Neural progenitor cell (in vitro differentiated cells): ENCODE measurements around the gene LRRC8E.

Experiments used
- CTCF ChIP-seq: fragments of 200-600 bp; sonication (generic); IDR thresholded peaks from 2 replicates; pipeline ENCODE4 v1.5.1; 2017; ENCODE audit warnings: antibody characterized with exemption, mild to moderate bottlenecking
- EZH2 ChIP-seq: fragments of 200-600 bp; sonication (generic); IDR thresholded peaks from 2 replicates; pipeline ENCODE4 v1.6.1; 2017; ENCODE audit warnings: antibody characterized with exemption, mild to moderate bottlenecking, moderate library complexity
- EZH2phosphoT487 ChIP-seq: fragments of 200-600 bp; sonication (generic); IDR thresholded peaks from 2 replicates; pipeline ENCODE4 v1.6.1; 2017; ENCODE audit warnings: antibody characterized with exemption

- TF ChIP-seq EZH2 (no peak), CTCF (no peak), EZH2phosphoT487 (no peak)
These were observed 6.4 kb upstream of the LRRC8E start for GRCh38 chr19:7881910-7882309.
